NCI-H446 (cell line): Measurements from ENCODE around the gene ABHD14A.
"Not testable (repeated sequence)": the region's sequence is repeated elsewhere in the genome, so short reads cannot be mapped to it uniquely, and the experiment has no call there.

Experiments
- DNase-seq, 2 experiments: peaks; one replicate each; lab custom pipeline; 2025; lab: John Stamatoyannopoulos, UW

ABHD14A gene

DNA sequence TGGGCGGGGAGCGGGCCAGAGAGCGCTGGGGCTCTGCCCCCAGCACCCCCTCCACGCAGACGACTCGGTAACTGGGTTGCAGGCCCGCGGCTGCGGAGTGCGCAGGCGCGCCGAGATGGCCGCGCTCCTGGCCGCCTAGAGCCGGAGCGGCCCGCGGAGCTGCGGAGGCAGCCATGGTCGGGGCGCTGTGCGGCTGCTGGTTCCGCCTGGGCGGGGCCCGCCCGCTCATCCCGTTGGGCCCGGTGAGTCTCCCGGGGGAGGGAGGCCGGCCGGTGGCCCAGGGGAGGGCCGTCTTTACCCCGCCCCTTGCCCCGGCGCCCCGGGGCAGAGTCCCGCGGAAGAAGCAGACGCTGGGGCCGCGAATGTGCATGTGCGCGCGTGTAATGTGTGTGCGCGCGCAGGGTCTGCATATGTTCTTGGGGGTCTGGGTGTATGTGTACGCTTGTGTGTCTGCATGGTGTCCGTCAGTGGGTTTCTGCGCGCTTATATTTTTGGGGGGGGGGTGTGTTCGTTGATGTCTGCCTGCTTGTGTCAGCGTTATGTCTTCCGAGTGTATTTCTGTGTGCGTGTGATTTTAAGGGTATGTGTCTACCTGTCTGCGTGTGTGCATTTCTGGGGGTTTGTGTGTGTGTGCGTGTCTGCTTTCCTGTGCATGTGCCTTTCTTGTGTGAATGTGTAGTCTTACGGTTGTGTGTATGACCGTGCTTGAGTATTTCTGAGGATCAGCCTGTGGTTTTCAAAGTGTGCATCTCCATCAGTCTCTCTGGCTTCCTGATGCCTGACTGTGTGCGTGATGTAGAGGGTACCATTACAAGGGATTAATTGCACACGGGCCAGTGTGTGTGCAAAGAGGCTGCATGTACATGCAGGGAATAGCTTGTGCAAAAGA lies at the start of gene ABHD14A:
TSS of gene ABHD14A (plus strand) at position 102 of the 889 bp plus-strand sequence. CDS start at position 174, 72 bp downstream.
- DNase-seq: peak; percentile 14 to 71

DNA sequence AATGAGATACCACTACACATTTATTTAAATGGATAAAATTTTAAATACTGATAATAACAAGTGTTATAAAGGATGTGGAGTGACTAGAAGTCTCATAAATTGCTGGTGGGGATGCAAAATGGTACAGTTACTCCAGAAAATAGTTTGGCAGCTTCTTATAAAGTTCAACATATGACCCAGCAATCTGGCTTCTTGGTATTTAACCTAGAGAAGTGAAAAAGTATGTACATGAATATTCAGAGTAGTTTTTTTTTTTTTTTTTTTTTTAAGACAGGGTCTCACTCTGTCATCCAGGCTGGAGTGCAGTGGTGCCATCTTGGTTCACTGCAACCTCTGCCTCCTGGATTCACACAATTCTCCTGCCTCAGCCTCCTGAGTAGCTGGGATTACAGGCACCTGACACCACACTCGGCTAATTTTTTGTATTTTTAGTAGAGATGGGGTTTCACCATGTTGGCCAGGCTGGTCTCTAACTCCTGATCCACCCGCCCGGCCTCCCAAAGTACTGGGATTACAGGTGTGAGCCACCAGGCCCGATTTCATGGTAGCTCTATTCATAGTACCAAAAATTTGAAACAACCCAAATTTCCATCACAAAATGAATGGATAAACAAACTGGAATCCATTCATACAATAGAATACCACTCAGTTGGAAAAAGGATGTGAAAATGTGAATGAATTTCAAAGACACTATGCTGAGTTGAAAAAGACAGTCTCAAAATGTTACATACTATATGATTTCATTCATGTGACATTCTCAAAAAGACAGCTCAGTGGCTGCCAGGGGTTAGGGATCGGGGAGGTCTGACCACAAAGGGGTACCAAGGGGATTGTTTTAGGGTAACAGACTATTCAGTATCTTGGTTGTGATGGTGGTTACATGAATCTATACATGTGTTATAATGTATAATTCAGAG lies 47.5 kb upstream of the ABHD14A start:
- no peak for DNase-seq

DNA sequence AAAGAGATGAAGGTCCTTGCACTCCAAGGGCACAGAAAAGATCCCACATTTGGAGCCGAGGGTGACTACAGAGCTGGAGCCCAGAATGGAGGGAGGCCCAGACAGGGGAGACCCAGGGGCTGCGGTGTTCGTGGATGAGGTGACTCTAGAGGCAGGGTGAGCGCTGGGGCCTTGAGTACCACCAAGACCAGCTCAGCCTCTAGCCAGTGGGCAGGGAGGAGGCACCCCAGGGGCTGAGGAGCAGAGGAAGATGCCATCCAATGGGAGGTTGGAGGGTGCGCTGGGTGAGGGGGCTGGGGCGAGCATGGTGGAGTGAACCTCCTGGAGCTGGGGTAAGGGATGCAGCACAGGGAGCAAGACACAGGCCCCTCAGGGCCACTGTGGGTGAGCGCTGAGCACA lies 46.4 kb upstream of the ABHD14A start:
- no peak for DNase-seq

DNA sequence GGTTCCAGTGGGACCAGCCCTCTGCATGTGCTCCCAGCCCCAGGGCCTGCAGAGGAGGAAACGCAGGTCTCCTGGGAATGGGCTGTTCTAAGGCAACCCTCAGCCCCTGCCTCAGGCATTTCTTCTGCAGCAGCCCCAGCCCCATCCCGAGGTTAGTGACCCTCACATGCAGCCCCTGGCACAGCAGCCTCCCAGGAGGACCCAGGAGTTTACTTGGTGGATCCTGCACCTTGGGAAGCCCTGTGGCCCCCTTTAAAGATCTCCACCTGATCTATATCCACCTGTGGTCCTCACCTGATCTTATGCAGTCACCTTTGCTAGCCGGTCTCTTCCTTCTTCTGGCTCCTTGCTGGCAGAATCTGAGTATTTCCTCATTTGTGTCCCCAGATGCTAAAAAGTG lies 45.9 kb upstream of the ABHD14A start:
- not testable (repeated sequence) for DNase-seq

GRCh38 chr3:51929420-51930003 lies 45.4 kb upstream of the ABHD14A start:
- DNase-seq: no peak

- DNase-seq: no peak
These were observed 44.4 kb upstream of the ABHD14A start for GRCh38 chr3:51930439-51930838.

- no peak for DNase-seq
These were observed 43.1 kb upstream of the ABHD14A start for GRCh38 chr3:51931756-51932155.

GRCh38 chr3:51932471-51933370 lies 42.1 kb upstream of the ABHD14A start:
- DNase-seq: no peak

DNA sequence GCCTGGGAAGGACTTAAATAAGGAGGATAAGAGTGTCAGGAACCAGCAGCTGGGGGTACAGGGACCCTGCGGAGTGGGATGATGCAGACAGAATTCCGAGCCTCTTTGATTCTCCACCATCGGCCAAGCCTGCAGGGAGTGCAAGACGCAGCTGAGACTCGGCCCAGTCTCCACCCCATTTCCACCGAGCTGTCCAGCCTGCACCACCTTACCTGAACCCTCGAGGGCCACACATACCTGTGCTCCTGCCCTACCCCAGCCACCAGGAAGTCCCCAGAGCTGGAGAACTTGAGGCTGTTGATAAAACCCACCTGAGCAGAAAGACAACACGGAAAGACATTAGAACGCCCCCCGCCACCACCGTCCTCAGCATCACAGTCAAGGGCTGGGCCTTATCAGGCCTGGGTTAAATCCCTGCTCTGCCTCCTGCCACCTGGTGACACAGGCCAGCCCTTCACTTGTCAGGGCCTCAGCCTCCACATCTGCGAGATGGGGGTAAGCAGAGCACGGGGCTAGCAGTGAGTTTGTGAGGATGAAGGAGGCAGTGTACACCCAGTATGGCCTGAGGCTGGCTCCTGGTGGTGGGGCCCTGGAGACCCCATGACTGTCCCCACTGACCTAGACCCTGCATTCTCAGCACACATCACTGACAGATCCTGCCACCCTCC lies 41.3 kb upstream of the ABHD14A start:
- no peak for DNase-seq

DNA sequence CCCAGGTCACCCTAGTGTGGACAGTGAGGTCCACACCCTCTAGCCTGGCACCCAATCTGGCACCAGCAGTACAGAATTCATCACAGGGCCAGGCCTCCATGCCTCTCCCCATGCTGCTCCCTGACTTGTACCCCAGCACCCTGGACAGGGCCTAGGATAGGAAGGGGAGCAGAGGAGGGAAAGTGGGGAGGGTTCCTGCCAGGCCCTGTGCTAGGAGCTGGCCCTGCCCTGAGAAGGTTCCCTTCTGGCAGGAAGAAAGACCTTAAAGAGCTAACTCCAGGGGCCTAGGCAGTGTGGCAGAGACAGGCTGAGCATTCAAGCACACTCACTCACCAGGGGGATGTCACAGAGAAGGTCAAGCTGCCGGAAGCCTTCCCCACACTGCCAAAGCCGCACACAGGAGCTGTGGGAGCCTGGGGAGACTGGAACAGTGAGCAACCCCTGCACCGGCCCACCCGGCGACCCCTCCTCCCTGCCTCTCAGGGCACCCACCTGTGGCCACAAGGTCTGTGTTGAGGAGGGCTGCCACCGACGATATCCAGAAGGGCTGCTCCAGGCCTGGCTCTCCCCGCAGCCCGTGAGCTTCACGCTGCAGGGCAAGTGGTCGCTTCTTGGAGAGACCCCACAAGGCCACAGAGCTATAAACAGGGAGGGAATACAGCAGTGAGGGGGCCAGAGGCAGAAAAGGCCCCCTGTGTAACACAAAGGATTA lies 40.6 kb upstream of the ABHD14A start:
- DNase-seq: no peak

DNA sequence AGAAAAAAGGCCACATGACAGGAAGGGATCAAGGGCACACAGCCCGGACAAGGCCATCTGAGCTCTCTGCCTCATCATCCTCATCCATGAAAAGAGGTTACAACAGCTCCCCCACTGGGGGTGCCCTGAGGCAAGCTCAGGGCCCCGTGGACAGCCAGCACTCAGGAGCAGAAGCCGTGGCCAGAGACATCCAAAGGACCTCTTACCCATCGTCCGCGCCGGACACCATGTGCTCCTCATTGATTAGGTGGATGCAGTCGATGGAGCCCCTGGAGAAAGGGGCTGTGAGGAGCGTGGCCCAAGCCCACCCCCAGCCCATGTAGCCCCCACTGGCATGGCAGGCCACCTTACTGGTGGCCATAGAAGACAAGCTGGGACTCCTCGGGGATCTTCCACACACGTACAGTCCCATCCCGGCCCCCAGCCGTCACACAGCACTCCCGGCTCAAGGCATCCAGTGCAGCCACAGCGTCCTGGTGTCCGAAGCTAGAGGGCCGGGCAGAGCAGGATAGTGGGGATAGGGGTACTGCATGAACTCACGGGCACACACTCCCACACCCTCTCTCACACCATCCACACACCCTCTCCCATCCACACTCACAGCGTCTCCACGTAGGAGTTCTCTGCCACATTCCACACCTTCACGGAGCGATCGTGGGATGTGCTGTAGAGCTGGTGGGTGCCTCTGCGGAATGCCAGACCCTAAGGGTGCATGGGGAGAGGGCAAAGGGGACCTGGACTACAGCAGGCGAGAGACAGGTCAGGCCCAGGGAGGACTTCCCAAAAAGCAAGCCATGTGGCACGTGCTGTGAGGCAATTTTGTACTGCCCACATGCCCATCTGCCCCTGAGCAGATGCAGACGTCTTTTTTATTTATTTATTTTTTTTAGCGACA lies 39.6 kb upstream of the ABHD14A start:
- DNase-seq: no peak

DNA sequence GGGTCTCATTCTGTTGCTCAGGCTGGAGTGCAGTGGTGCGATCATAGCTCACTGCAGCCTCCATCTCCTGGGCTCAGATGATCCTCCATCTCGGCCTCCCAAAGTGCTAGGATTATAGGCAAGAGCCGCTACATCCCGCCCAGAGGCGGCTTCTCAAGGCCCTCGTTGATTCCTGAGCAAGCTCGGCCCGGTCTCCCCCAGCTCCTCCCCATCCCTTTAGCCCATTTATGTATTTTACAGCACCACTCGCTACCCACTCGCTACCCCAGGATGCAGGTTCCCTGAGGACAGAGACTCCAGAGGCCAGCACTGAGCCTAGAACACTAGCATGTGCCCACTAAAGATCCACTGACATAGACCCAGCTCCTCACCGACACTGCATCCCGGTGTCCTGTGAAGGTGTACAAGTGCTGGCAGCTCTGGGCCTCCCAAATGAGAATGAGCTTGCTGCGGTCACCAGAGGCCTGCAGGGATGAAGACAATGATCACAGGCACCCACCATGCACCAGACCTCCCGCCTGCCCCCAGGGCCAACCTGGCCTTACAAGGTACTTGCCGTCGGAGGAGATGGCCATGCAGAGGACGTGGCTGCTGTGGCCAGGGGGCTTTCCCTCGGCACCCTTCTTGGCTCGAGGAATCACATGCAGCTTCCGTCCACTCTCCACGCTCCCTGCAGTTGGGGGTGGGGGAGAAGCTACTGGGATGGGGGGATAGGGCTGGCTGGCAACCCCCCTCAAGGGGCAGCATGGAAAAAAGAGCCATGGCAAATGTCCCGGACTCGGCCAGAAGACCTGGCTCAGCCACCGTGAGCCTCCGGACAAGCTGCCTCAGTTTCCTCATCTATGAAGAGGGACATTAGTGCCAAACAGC lies 38.7 kb upstream of the ABHD14A start:
- DNase-seq: no peak

DNA sequence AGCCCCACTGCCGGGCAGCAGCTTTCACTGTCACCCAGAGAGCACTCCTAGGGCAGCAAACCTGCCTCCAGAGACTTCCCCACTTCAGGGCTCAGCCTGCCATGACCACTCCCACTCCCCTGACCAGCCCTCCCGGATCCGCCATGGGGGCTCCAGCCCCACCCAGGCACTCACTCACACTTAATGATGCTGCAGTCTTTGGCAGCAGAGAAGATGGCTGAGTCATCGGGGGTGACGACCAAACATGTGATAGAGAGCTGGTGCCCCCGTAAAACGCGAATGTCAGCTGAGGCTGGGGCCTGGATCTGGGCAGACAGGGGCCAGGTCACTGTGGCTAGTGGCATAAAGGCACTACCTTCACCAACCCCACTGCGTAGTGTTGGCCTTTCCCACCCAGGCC lies 37.9 kb upstream of the ABHD14A start:
- DNase-seq: no peak

DNA sequence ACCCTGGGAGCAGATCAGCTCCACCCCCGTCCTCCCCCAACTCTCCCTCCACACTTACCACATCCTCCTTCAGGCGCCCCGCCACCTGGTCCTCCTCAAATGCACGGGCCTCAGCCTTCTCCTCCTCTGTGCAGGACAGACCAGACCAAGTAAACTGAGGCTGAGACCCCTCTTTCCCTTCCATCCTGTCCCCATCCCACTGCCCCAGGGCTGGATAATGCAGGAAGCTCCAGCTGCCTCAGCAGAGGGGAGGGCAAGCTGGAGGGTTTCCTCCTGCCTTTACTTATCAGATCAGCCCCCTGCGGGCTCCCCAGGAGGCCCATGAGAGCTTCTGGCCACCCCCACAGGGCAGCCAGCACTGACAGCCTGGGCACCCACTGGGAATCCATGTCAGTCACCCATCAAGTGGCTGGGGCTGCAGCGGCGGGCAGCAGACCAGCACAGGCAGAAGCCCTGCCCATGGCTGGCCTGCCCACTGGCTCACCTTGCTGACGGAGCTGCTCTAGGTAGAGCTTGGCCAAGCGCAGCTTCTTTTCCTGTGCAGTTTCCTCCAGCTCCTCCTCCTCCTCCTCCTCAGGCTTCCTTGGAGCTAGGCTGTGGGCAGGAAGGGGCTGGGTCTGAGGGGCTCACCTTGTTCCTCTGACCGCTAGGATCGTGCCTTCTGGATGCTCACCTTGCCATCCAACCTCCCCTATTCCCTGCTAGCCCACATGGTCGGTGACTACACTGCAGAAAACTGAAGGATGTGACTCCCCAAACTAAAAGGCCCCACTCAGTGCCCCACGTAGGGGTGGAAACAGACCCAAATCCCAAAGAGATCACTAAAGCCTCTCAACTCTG lies 37.0 kb upstream of the ABHD14A start:
- DNase-seq: no peak

DNA sequence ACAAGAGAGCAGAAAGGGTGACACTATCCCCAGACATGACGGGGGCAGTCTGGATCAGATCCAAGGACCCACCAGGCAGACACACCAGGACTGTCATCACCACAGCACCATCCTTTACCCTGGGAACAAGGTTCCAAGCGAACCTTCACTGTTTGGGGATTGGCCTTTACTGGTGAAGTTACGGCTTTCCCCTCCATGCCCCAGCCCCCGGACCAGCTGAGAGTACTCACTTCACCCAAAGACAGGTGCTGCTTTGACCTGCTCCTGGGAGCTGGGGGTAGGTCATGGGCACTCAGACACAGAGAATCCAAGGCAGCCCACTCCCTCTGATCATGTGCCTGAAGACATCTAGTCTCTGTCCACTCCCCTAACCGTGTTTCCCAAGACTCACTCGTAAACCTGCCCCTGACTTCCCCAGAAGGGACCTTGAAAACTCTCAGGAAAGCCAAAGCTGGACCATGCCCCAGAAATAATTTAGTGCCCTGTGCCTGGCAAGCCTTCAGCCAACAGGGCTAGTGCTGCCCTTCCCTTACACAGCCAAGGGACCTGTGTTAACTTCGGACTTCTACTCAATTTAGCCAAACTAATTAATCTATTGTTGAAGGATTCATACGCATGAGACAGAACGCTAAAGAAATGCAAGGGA lies 36.0 kb upstream of the ABHD14A start:
- no peak for DNase-seq

DNA sequence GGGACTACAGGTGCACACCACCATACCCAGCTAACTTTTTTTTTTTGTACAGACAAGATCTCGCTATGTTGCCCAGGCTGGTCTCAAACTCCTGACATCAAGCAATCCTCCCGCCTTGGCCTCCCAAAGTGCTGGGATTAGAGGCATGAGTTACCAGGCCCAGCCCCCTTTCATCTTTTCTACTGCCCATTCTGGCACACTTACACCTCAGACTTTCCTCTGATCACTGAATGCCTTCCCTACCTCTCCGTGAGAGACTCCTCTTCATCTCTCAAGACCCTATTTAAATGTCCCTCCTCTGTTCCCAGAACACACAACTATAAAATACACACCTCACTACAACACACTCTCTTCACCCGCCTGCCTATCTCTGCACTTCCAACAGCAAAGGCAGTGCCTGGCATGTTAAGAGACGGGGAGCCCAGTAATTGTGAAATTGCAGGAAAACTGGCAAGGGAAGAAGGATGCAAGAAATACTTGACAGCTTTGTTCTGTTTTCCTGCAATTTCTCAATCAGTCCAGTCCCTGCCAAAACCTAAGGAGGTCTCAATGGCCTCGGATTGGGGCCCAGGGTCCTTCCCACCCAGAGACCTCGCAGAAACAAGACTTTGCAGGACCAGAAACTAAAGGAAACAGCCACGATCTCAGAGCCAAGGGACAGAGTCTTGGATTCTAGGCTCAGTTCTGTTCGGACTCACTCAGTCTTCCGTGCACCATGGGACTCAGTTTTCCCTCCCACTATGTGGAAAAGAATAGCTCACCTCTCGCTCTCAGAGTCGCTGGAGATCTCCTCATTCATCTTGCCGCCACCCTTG lies 34.0 kb upstream of the ABHD14A start:
- DNase-seq: no peak
